HG02571 (cell line): ENCODE measurements around the gene GPR68.
"Not testable (repeated sequence)": the region's sequence is repeated elsewhere in the genome, so short reads cannot be mapped to it uniquely, and the experiment has no call there.

ENCODE experiments used
- ATAC-seq: cut with Tn5 transposase; IDR thresholded peaks from one replicate; pipeline ENCODE4 v1.9.1; 2021; ENCODE audit warnings: mild to moderate bottlenecking, moderate library complexity; ENCODE audit not compliant: unreplicated experiment

Gene GPR68

GRCh38 chr14:91200802-91201201 lies 43.7 kb downstream of the GPR68 start:
- not testable (repeated sequence) for ATAC-seq

GRCh38 chr14:91197631-91198030 lies 46.9 kb downstream of the GPR68 start:
- ATAC-seq: no peak

GRCh38 chr14:91195881-91196280 lies 48.6 kb downstream of the GPR68 start:
- ATAC-seq: no peak

GRCh38 chr14:91193069-91193468 lies 51.4 kb downstream of the GPR68 start:
- no peak for ATAC-seq

DNA sequence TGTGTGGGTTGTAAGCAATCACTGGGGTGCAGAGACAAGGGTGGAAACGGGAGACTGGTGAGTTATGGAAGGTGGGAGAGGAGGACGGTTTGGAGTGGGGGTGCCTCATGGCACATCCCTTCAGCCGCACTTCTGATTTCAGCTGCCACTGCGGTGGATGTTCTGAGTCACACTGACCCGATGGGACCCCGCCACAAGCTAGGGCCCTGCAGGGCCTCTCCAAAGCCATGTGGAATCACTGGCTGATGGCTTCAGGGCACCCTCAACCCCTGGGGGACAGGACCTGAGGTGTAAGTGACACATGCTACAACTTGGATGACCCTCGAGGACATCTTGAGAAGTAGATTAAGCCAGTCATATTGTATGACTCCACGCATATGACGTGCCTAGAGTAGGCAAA lies 53.7 kb downstream of the GPR68 start:
- ATAC-seq: no peak

DNA sequence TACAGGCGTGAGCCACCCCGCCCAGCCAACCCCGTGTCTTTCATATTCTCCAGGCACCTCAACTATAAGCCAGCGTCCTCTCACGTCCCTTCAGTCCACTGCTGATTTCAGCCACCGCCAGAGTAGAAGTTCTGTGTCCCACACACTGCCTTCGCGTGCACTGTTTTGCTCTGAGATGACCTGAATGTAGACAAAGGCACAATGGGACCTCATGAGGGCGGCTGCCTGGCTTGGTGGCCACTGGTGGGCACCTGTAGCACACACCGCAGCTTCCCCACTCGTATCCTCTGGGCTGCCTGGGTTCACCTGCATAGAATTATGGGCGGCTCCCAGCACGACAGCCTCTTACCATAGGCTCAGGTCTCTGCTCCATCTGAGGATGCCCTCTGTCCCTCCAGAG lies 57.2 kb downstream of the GPR68 start:
- no peak for ATAC-seq

DNA sequence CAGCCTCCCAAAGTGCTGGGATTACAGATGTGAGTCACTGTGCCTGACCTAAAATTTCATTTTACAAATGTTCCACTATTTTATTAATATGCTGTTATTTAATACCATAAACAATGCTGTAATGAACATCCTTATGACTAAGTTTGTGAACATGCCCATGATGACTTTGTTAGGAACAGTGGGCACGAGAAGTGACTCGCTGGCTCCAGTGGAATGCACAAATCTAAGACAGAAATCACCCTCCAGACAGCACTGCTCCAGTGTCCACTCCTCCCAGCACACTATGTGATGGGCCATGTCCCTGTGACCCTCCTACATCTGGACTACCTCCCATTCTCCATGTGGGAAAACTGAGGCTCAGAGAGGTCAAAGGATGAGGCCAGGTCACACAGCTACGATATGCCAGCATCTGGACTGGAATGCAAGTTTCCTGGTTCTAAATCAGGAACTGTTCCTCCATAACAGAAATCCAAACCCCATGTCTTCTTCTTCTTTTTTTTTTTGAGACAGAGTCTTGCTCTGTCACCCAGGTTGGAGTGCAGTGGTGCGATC lies 57.9 kb downstream of the GPR68 start:
- no peak for ATAC-seq

DNA sequence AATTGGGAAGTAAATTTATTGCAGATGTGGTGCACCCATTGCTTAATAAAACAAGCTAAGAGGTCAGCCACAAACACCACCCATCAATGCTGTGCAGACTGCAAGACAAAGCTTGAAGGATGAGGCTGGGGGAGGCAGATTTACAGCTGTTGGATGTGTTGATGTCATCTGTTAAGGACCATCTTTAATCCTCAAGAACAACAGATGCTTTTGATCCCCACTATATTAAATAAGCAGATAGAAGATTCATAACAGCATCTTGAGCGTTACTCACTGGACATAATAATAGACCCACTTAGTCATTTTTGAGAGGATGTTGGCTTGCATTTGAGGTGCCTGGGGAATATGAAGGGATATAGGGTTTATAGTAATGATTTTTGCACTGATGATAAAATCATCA lies 58.8 kb downstream of the GPR68 start:
- ATAC-seq: no peak

DNA sequence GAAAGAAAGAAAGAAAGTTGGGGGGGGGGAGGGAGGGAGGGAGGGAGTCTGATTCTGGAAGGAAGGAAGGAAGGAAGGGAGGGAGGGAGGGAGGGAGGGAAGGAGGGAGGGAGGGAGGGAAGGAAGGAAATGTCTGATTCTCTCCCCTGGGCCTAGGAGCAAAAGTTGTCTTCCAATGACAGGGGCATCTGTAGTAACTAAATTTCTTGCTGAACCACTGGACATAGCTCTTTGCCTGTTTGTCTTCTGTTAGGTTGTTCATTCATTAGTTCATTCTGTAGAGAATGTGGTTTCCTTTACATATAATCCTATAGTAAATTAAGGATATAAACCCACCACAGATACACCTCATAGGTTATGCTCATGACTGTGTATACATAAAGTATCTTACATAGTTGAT lies 59.9 kb downstream of the GPR68 start:
- ATAC-seq: no peak

DNA sequence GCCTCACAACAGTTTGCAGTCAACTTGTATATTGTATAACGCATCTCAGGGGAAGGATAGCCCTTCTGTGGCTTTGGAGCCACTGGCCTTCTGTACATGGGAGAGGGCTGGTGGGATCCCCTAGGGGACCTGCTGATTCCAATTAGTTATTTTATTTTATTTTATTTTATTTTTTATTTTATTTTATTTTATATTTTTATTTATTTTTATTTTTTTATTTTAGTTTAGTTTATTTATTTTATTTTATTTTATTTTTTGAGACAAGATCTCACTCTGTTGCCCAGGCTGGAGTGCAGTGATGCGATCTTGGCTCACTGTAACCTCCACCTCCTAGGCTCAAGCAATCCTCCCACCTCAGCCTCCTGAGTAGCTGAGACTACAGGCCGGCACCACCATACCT lies 61.8 kb downstream of the GPR68 start:
- not testable (repeated sequence) for ATAC-seq
